ENCODE measurements around the gene MRGPRG. TPM values are rescaled to one million over a fixed set of nuclear protein-coding genes. Genes with fewer than 3 reads are reported as not detected.

The MRGPRG gene
- total and polyA plus RNA-seq, 2 of the 4 experiments (the other 2 are of a cell fraction): not detected

GRCh38 chr11:3204141-3205015 is 14.2 kb downstream of the MRGPRG start:
- ChIA-PET POLR2A (ENCODE audit: unreplicated experiment) (no interaction called here), CTCF (no interaction called here)
- Histone ChIP-seq H3K4ac (ENCODE audit: low read depth, low read length) (no peak overlapping the region), H2AK5ac (ENCODE audit: low read depth, low read length) (no peak overlapping the region), H3K9me1 (ENCODE audit: insufficient read depth, low read length) (no peaks in the 10 kb centered on the region), H3K23ac (ENCODE audit: low read depth, low read length) (no peak overlapping the region), H4K8ac (ENCODE audit: low read depth in 2 of 2, low read length in 2 of 2) (no peak overlapping the region), H2BK15ac (ENCODE audit: low read depth, low read length) (no peak overlapping the region), H3K14ac (replicated peaks; ENCODE audit: low read depth, low read length) (no peak overlapping the region), H3K9ac (ENCODE audit: low read depth, low read length) (no peak overlapping the region), H3K4me3 (ENCODE audit: insufficient read depth, low read depth, low read length) (no peak overlapping the region), H2BK20ac (ENCODE audit: low read depth, low read length) (no peak overlapping the region), H3K27me3 (ENCODE audit: control insufficient read depth, insufficient read depth, low read length) (peaks cover 70% of the 10 kb centered on the region), H3K79me1 (ENCODE audit: low read depth in 1 of 2, low read length in 2 of 2) (no peaks in the 10 kb centered on the region), H2BK120ac (ENCODE audit: low read depth, low read length) (no peak overlapping the region), H3K56ac (ENCODE audit: extremely low read depth, insufficient read depth, low read length) (no peak overlapping the region), H3K4me1 (ENCODE audit: control insufficient read depth, insufficient read depth, low read length) (no peaks in the 10 kb centered on the region; the same call in 1 of the 2 replicates), H2AK9ac (replicated peaks; ENCODE audit: low read depth, low read length, poor library complexity) (no peak overlapping the region), H3K36me3 (ENCODE audit: control insufficient read depth, insufficient read depth, low read length) (no peaks in the 10 kb centered on the region), H3K27ac (ENCODE audit: insufficient read depth, low read length) (no peak overlapping the region), H4K5ac (ENCODE audit: low read depth, low read length) (no peak overlapping the region), H4K91ac (ENCODE audit: insufficient read depth, low read depth, low read length) (no peak overlapping the region), H2BK5ac (ENCODE audit: low read depth, low read length, poor library complexity, severe bottlenecking) (no peak overlapping the region), H3K4me2 (ENCODE audit: low read depth, low read length) (no peak overlapping the region), H3K9me3 (ENCODE audit: control insufficient read depth, insufficient read depth, low read length) (no peaks in the 10 kb centered on the region), H3K18ac (ENCODE audit: low read depth, low read length) (no peak overlapping the region), H2AFZ (replicated peaks; ENCODE audit: low read length, poor library complexity) (no peak overlapping the region), H4K20me1 (ENCODE audit: insufficient read depth, low read length) (no peaks in the 10 kb centered on the region)
- DNase-seq: no peak
- intact Hi-C loops (cut with micrococcal nuclease): no loop called here
- no peak for ATAC-seq (ENCODE audit: low read depth)
- 83% methylated on average over 6 of the region's 24 CpGs; no CpG with 5 or more reads in 1 of the 2 experiments for WGBS, 2 experiments (ENCODE audit: extremely low coverage in 2 of 2, insufficient read length in 1 of 2)
- TF ChIP-seq USF2 (IDR thresholded peaks at IDR 0.05; ENCODE audit: low read depth, low read length): no peak
- BruUV-seq (replicated peaks): no TSS peak
- in situ Hi-C loops (cut with MboI; ENCODE audit: low sequenced_read_pairs): no loop called here
- dilution Hi-C loops (cut with HindIII; ENCODE audit: low sequenced_read_pairs, unreplicated experiment): no loop called here

All from IMR-90 (cell line).